ENCODE measurements around the gene HDGFL3.

GRCh38 chr15:83104141-83104540 is 103.5 kb downstream of the HDGFL3 start:
- no peak for TF ChIP-seq CTCF (IDR thresholded peaks at IDR 0.05)
- no peak for TF ChIP-seq EZH2 (IDR thresholded peaks at IDR 0.05)
- no peak for TF ChIP-seq EZH2phosphoT487 (IDR thresholded peaks at IDR 0.05)

Measured in neural progenitor cell (in vitro differentiated cells).